Fibroblast of lung (primary cell): Measurements from ENCODE around the gene ASXL1.

Experiments
- CTCF ChIP-seq, 2 donors: IDR thresholded peaks in 1 of 2; conservative IDR thresholded peaks in 1 of 2; 1 replicate in 1 of 2; 2 replicates in 1 of 2; pipeline ENCODE4 v1.5.1; 2011 to 2012; ENCODE audit warnings: low read length in 2 of 2, control low read depth in 1 of 2, inconsistent platforms in 1 of 2, low read depth in 1 of 2, mild to moderate bottlenecking in 1 of 2
- EZH2 ChIP-seq: IDR thresholded peaks from 2 replicates; pipeline ENCODE4 v1.5.1; 2012; ENCODE audit warnings: low read length, control low read depth, mild to moderate bottlenecking; ENCODE audit errors: missing control alignments

DNA sequence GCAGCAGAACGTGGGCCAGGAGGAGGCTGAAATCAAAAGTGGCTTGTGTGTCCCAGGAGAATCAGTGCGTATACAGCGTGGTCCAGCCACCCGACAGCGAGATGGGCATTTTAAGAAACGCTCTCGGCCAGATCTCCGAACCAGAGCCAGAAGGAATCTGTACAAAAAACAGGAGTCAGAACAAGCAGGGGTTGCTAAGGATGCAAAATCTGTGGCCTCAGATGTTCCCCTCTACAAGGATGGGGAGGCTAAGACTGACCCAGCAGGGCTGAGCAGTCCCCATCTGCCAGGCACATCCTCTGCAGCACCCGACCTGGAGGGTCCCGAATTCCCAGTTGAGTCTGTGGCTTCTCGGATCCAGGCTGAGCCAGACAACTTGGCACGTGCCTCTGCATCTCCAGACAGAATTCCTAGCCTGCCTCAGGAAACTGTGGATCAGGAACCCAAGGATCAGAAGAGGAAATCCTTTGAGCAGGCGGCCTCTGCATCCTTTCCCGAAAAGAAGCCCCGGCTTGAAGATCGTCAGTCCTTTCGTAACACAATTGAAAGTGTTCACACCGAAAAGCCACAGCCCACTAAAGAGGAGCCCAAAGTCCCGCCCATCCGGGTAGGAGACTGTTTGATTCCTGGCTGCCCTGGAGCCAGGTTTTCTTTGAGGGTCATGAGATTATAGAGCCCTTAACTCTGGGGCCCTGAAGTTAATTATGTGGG lies 75.3 kb downstream of the ASXL1 start:
- TF ChIP-seq CTCF (conservative IDR thresholded peaks at IDR 0.05 in 1 of 2, IDR thresholded peaks at IDR 0.05 in 1 of 2; ENCODE audit: low read depth in 1 of 2, low read length in 2 of 2) (no peak), EZH2 (no peak)
